Stimulated activated naive CD8-positive, alpha-beta T cell treated with anti-CD3 and anti-CD28 coated beads, Interleukin-15, Interleukin-2, amounts not matched to agents 100 ng/mL and 50 ng/mL, for 24 hours (primary cell): ENCODE measurements around the gene NUP133.
A peak's percentile ranks its signal among the peaks of the same experiment; 100 is the strongest.
"Not testable (repeated sequence)": the region's sequence is repeated elsewhere in the genome, so short reads cannot be mapped to it uniquely, and the experiment has no call there.

Experiments used
- H3K27ac Mint-ChIP-seq: one replicate; pipeline ENCODE4 v1.8.0; 2021; ENCODE audit warnings: mild to moderate bottlenecking, mixed read lengths
- H3K27me3 Mint-ChIP-seq: one replicate; pipeline ENCODE4 v1.8.0; 2021; ENCODE audit warnings: mixed read lengths
- H3K36me3 Mint-ChIP-seq: one replicate; pipeline ENCODE4 v1.8.0; 2021; ENCODE audit warnings: low read depth, mixed read lengths
- H3K4me1 Mint-ChIP-seq: one replicate; pipeline ENCODE4 v1.8.0; 2021; ENCODE audit warnings: low read depth, mixed read lengths
- H3K4me3 Mint-ChIP-seq: one replicate; pipeline ENCODE4 v1.8.0; 2021; ENCODE audit warnings: mild to moderate bottlenecking, mixed read lengths
- H3K9me3 Mint-ChIP-seq: one replicate; pipeline ENCODE4 v1.8.0; 2021; ENCODE audit warnings: mixed read lengths

Gene NUP133

DNA sequence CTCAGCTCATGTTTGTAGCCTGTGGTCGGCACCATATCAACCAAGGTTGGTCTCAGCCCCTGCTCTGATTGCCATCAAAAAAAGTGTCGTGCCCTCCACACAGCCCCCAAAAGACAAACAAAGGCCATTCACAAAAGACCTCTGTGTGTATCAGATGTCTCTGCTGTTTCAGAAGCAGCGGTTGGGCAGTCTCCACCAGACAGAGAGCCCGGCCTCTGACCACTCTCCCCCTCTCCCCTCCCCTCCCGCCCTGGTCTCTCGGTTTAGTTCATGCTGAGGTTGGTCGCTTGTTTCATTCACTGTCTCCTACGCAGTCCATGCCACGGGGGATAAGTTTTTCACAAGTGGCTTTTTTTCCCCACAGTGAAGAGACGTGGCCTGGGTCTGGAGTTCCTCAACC lies 101.3 kb downstream of the NUP133 start:
- H3K9me3 Mint-ChIP-seq = no peaks in the 10 kb centered on the region
- peaks cover 69% of the 10 kb centered on the region for H3K27me3 Mint-ChIP-seq
- no peaks in the 10 kb centered on the region for H3K36me3 Mint-ChIP-seq
- no peak overlapping the region for H3K27ac Mint-ChIP-seq
- H3K4me1 Mint-ChIP-seq = peaks cover 17% of the 10 kb centered on the region
- peak overlapping the region; percentile 67 for H3K4me3 Mint-ChIP-seq

DNA sequence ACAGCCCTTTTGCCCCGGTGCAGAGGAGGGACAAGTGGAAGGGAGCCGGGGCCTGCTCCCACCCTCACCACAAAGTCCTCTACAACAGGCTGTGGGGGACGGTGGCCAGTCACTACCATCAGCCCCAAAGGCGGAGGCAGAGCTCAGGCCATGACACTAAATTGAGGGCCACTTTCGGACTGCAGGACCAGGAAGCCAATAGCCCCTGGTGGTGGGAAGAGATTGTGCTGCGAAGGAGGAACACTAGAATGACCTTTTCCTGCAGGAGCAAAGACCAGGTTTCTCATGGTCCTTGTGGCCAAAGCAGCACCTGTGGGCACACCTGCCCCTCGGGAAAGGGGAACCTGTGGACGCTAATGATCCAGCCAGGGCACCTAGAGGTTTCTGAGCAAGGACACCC lies 104.6 kb downstream of the NUP133 start:
- Mint-ChIP-seq H3K9me3 (no peaks in the 10 kb centered on the region), H3K4me1 (peaks cover 8% of the 10 kb centered on the region), H3K4me3 (no peak overlapping the region), H3K27ac (no peak overlapping the region), H3K36me3 (no peaks in the 10 kb centered on the region), H3K27me3 (peaks cover 60% of the 10 kb centered on the region)

- Mint-ChIP-seq H3K9me3 (no peaks in the 10 kb centered on the region), H3K36me3 (no peaks in the 10 kb centered on the region), H3K27me3 (peaks cover 56% of the 10 kb centered on the region), H3K4me3 (no peak overlapping the region), H3K4me1 (peaks cover 8% of the 10 kb centered on the region), H3K27ac (no peak overlapping the region)
Observed at GRCh38 chr1:229402993-229403392, 105.1 kb downstream of the NUP133 start.

- H3K4me1 Mint-ChIP-seq, H3K4me3 Mint-ChIP-seq, H3K9me3 Mint-ChIP-seq, H3K27ac Mint-ChIP-seq, H3K36me3 Mint-ChIP-seq: not testable (repeated sequence)
- peaks cover 51% of the 10 kb centered on the region for H3K27me3 Mint-ChIP-seq
Observed at GRCh38 chr1:229402329-229402728, 105.8 kb downstream of the NUP133 start.

DNA sequence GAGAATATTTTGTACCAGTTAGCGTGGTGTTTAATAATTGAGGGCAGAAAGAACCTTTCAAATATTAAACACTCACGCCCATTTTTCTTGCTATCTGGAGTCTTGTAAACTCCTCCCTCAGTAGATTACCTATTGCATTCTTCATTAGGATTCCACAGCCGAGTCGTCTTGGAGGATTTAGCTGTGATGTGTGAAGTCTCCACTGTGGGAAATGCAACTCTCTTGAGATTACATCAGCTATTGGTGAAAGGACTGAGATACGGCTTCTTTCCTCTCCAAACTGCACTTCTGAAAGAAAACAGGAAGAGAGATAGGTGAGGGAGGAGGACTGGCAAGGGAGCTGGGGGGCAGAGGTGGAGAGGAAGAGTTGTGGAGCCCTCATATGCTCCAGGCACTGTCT lies 110.4 kb downstream of the NUP133 start:
- H3K4me1 Mint-ChIP-seq = no peaks in the 10 kb centered on the region
- no peak overlapping the region for H3K27ac Mint-ChIP-seq
- H3K9me3 Mint-ChIP-seq = no peaks in the 10 kb centered on the region

DNA sequence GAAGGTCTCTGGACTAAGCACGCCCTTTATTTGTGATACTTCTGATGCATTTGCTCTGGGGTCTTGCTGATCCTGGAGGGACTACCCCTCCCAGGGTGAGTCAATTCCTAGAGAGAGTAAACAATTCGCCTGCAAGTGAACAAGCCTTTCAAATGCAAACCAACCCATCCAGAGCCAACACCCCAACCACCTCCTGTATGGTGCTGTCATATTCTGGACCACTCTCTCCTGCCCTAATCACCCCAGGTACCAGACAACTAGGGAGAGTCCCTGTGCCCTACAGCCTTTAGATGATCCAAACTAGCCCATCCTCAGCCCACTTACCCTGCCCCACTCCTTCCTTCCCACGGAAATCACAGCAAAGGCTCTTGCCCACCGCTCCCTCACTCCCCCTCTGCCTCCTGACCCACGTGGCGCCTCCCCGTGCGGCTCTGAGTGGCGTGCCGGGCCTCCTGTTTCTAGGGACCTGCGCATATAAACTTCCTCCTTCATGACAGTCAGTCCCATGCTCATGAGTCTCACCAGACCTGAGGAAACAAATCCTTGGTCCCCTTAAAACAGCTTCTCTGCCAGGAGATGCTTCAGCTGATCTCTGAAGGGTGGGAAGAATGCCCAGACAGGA lies 111.4 kb downstream of the NUP133 start:
- no peaks in the 10 kb centered on the region for H3K36me3 Mint-ChIP-seq
- H3K4me3 Mint-ChIP-seq = no peak overlapping the region
- no peaks in the 10 kb centered on the region for H3K4me1 Mint-ChIP-seq
- H3K9me3 Mint-ChIP-seq = no peaks in the 10 kb centered on the region
- no peak overlapping the region for H3K27ac Mint-ChIP-seq
- H3K27me3 Mint-ChIP-seq = peaks cover 28% of the 10 kb centered on the region

More for the DNA sequence above, 110.4 kb downstream of the NUP133 start:
- Mint-ChIP-seq H3K4me3 (no peak overlapping the region), H3K36me3 (no peaks in the 10 kb centered on the region), H3K27me3 (peaks cover 30% of the 10 kb centered on the region)

GRCh38 chr1:229394517-229394916 lies 113.6 kb downstream of the NUP133 start:
- H3K4me1 Mint-ChIP-seq, H3K27ac Mint-ChIP-seq, H3K4me3 Mint-ChIP-seq, H3K36me3 Mint-ChIP-seq, H3K9me3 Mint-ChIP-seq: not testable (repeated sequence)
- peaks cover 26% of the 10 kb centered on the region for H3K27me3 Mint-ChIP-seq

- H3K4me1 Mint-ChIP-seq = no peaks in the 10 kb centered on the region
- no peak overlapping the region for H3K4me3 Mint-ChIP-seq
- H3K36me3 Mint-ChIP-seq = no peaks in the 10 kb centered on the region
- peaks cover 23% of the 10 kb centered on the region for H3K27me3 Mint-ChIP-seq
- no peak overlapping the region for H3K27ac Mint-ChIP-seq
- H3K9me3 Mint-ChIP-seq = no peaks in the 10 kb centered on the region
Observed at GRCh38 chr1:229392936-229393335, 115.2 kb downstream of the NUP133 start.
